T-helper 17 cell (primary cell): ENCODE data around the gene WFDC2. TPM values are rescaled to one million over a fixed set of nuclear protein-coding genes. Genes with fewer than 3 reads are reported as not detected.

ENCODE experiments used
- ATAC-seq: fragments of 150-1000 bp; cut with Tn5 transposase; 2 replicates; pipeline ENCODE4 v1.10.0; 2021; ENCODE audit warnings: mild to moderate bottlenecking, moderate library complexity
- DNase-seq, 3 donors: peaks; one replicate each; pipeline versions ENCODE4 v3.0.0 to v3.0.0-alpha.2; 2020 to 2021
- H3K9me3 ChIP-seq: one replicate; pipeline ENCODE4 v1.7.0; 2013; ENCODE audit warnings: low read length, mild to moderate bottlenecking; ENCODE audit not compliant: control insufficient read depth, poor library complexity, severe bottlenecking
- H3K27ac Mint-ChIP-seq: one replicate; pipeline ENCODE4 v1.8.0; 2022; ENCODE audit warnings: mild to moderate bottlenecking, moderate library complexity, mixed read lengths
- H3K27me3 Mint-ChIP-seq: one replicate; pipeline ENCODE4 v1.8.0; 2022; ENCODE audit warnings: mixed read lengths
- H3K36me3 Mint-ChIP-seq: one replicate; pipeline ENCODE4 v1.8.0; 2022; ENCODE audit warnings: low read depth, mixed read lengths
- H3K4me1 Mint-ChIP-seq: one replicate; pipeline ENCODE4 v1.8.0; 2022; ENCODE audit warnings: mild to moderate bottlenecking, mixed read lengths
- H3K4me3 Mint-ChIP-seq: one replicate; pipeline ENCODE4 v1.8.0; 2022; ENCODE audit warnings: mild to moderate bottlenecking, moderate library complexity, mixed read lengths
- total RNA-seq, 4 donors: library from RNA in 2 of 4; stranded (reverse) in 2 of 4; gene quantifications; one replicate each; pipeline ENCODE4 v1.2.3 and lab custom pipeline; 2022 to 2026

The WFDC2 gene
- total RNA-seq, 2 donors from 2014 or later = 0.96 TPM; not detected in 1

DNA sequence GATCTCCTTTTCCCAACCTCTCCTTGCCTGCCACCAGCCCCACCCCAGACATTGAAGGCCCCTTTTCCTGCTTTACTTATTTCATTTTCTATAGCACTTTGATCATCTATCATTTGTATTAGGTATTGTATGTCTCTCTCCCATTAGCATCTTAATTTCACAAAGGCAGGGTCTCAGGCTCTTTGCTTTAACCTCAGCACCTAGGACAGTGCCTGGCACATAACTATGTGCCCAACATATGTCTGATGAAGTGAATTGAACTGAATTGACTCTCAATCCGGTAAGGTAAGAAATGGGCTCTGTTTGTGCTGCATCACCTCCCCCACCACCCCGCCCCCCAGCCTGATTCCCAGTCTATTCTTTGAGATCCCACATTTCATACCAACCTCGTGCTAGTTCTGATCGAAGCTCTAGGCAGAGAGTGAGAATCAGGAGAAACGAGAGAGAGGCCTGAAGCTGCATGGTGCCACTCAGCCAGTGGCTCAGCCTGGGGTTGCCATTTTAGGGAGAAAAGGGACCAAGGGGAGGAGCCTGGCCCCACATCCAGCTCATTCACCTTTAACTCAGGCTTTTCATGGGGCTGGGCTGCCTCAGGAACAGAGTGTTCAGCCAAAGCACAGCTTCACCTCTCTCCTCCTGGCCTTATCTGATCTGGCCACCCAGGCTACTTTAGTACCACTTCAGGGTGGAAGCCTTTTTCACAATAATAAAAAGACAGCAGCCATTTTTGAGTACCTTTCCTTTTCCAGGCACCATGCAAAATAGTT is 45.8 kb downstream of the WFDC2 start, which contains the start of gene SPINT3:
Gene SPINT3, minus strand, starts transcription at position 476 of the 767 bp plus-strand sequence. Its CDS starts 14 bp downstream, at position 462.
- no peak for ATAC-seq
- H3K36me3 Mint-ChIP-seq = no peaks in the 10 kb centered on the region
- peaks cover 48% of the 10 kb centered on the region for H3K27me3 Mint-ChIP-seq
- no peak for DNase-seq
- H3K27ac Mint-ChIP-seq = no peak within 1 kb of the TSS
- no peaks in the 10 kb centered on the region for H3K9me3 ChIP-seq
- no peaks in the 10 kb centered on the region for H3K4me1 Mint-ChIP-seq
- no peak within 1 kb of the TSS for H3K4me3 Mint-ChIP-seq

DNA sequence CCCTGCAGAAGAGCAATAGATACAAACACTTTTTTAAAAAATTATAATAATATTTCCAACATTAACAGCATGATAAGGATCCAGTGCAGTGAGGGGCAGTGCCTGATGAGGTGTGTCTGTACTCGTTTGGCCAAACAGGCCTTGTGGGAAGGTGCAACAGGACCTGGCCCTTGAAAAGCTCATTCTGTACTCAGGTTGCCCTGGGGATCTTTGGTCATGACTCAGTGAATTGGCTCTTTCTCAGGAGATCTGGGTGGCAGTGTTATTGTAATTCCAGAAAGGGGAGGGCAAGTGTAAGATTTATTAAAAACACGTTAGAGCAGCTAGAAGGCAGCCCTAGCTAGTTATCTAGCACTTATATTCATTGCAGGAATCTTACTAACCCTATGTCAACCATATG is 48.7 kb downstream of the WFDC2 start:
- H3K9me3 ChIP-seq = no peaks in the 10 kb centered on the region
- ATAC-seq (no peak), DNase-seq (no peak)
- H3K36me3 Mint-ChIP-seq = peaks cover under 1% of the 10 kb centered on the region
- no peaks in the 10 kb centered on the region for H3K4me1 Mint-ChIP-seq
- no peak overlapping the region for H3K4me3 Mint-ChIP-seq
- H3K27ac Mint-ChIP-seq = no peak overlapping the region
- peaks cover 44% of the 10 kb centered on the region for H3K27me3 Mint-ChIP-seq

DNA sequence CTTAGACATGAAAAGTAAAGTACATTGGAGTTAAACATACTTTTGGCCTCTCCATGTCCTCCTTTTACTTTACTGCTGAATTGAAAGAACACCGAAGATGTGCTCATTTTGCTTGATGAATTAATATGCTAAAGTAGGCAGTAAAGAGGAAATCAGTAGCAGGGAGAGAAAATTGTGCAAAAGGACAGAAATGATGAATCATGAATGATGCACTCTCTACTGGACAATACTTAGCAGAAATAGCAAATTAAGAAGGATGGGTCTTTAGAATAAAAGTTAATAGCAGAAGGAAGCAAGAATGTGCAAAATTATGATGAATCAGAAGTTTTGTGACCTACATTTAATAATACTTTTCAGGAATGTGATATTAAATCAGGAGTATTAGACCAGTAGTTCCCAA is 54.3 kb downstream of the WFDC2 start:
- Mint-ChIP-seq H3K4me1 (peaks cover 2% of the 10 kb centered on the region), H3K4me3 (no peak overlapping the region), H3K27ac (no peak overlapping the region), H3K36me3 (peaks cover 3% of the 10 kb centered on the region), H3K27me3 (peaks cover 72% of the 10 kb centered on the region)
- no peaks in the 10 kb centered on the region for H3K9me3 ChIP-seq
- DNase-seq = no peak
- no peak for ATAC-seq

DNA sequence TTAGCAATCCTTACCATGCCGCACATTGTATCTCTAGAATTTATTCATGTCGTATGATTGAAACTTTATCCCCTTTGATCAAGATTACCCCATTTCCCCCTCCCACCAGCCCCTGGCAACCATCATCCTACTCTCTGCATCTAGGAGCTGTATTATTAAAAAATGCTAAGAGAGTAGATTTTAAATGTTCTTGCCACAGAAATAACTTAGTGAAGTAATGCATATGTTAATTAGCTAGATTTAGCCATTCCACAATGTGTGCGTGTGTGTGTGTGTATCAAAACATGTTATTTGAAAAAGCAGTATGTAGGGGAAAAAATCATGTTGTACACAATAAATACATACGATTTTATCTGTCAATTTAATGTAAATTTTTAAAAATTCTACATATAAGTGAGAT is 57.7 kb downstream of the WFDC2 start:
- Mint-ChIP-seq H3K27ac (no peak overlapping the region), H3K4me3 (no peak overlapping the region), H3K27me3 (peaks cover 79% of the 10 kb centered on the region), H3K36me3 (peaks cover 3% of the 10 kb centered on the region), H3K4me1 (peaks cover 2% of the 10 kb centered on the region)
- no peaks in the 10 kb centered on the region for H3K9me3 ChIP-seq
- DNase-seq = no peak
- ATAC-seq = no peak

Other genes with a start within 250 kb of the WFDC2 start
- not detected for gene SEMG2, start 248.4 kb upstream of the WFDC2 start, total RNA-seq
- gene SLPI, start 215.2 kb upstream of the WFDC2 start, total RNA-seq = not detected
- gene RBPJL, start 162.9 kb upstream of the WFDC2 start, total RNA-seq = not detected
- gene MATN4, start 161.5 kb upstream of the WFDC2 start, total RNA-seq = not detected
- 1 to 10 TPM; 2.7 to 5.3 TPM for gene SDC4, start 121.3 kb upstream of the WFDC2 start, total RNA-seq
- gene SYS1, start 106.6 kb upstream of the WFDC2 start, total RNA-seq = 10 to 100 TPM; 93.3 to 99.5 TPM
- gene TP53TG5, start 91.4 kb upstream of the WFDC2 start, total RNA-seq = not detected
- gene DBNDD2, start 61.5 kb upstream of the WFDC2 start, total RNA-seq = 10 to 100 TPM; 10.7 to 10.9 TPM
- 100 to 1,000 TPM; 115 to 136 TPM for gene PIGT, start 53.6 kb upstream of the WFDC2 start, total RNA-seq
- not detected for gene SPINT3, start 45.9 kb downstream of the WFDC2 start, total RNA-seq
- not detected for gene WFDC6, start 69.7 kb downstream of the WFDC2 start, total RNA-seq
- not detected for gene EPPIN, start 77.6 kb downstream of the WFDC2 start, total RNA-seq
- not detected for gene WFDC8, start 109.5 kb downstream of the WFDC2 start, total RNA-seq
- gene WFDC10A, start 160.0 kb downstream of the WFDC2 start, total RNA-seq = not detected
- not detected for gene WFDC9, start 161.5 kb downstream of the WFDC2 start, total RNA-seq
- gene WFDC11, start 200.5 kb downstream of the WFDC2 start, total RNA-seq = not detected
- not detected for gene WFDC13, start 232.3 kb downstream of the WFDC2 start, total RNA-seq
- not detected for gene WFDC10B, start 235.3 kb downstream of the WFDC2 start, total RNA-seq